IPS-20b (cell line): ENCODE measurements around the gene CPSF2.
"Not testable (repeated sequence)": the region's sequence is repeated elsewhere in the genome, so short reads cannot be mapped to it uniquely, and the experiment has no call there.

ENCODE experiments used
- H3K27ac ChIP-seq: one replicate; pipeline ENCODE4 v1.5.1; 2013; ENCODE audit warnings: low read length
- H3K27me3 ChIP-seq: 2 replicates; pipeline ENCODE4 v1.6.1; 2013; ENCODE audit warnings: mild to moderate bottlenecking, low read length, inconsistent platforms; ENCODE audit not compliant: insufficient read depth
- H3K36me3 ChIP-seq: 2 replicates; pipeline ENCODE4 v1.6.1; 2013; ENCODE audit warnings: low read depth, mild to moderate bottlenecking, inconsistent platforms, low read length, moderate library complexity; ENCODE audit not compliant: insufficient read depth
- H3K4me1 ChIP-seq: 2 replicates; pipeline ENCODE4 v1.6.1; 2013; ENCODE audit warnings: mild to moderate bottlenecking, control low read depth, inconsistent platforms, low read length, moderate library complexity; ENCODE audit not compliant: insufficient read depth
- H3K4me3 ChIP-seq: 2 replicates; pipeline ENCODE4 v1.5.1; 2013; ENCODE audit warnings: mild to moderate bottlenecking, low read length, inconsistent platforms
- H3K9ac ChIP-seq: 2 replicates; pipeline ENCODE4 v1.6.1; 2013; ENCODE audit warnings: low read depth, mild to moderate bottlenecking, inconsistent platforms, low read length, moderate library complexity
- H3K9me3 ChIP-seq: 2 replicates; pipeline ENCODE4 v1.6.1; 2013; ENCODE audit warnings: mild to moderate bottlenecking, low read depth, low read length, inconsistent platforms; ENCODE audit not compliant: insufficient read depth

CPSF2 gene

GRCh38 chr14:92161521-92161920 is 39.8 kb downstream of the CPSF2 start:
- Histone ChIP-seq H3K9ac (no peak overlapping the region), H3K4me1 (no peaks in the 10 kb centered on the region), H3K9me3 (peaks cover 23% of the 10 kb centered on the region), H3K4me3 (no peak overlapping the region), H3K27me3 (no peaks in the 10 kb centered on the region), H3K27ac (no peak overlapping the region), H3K36me3 (peaks cover 96% of the 10 kb centered on the region)

DNA sequence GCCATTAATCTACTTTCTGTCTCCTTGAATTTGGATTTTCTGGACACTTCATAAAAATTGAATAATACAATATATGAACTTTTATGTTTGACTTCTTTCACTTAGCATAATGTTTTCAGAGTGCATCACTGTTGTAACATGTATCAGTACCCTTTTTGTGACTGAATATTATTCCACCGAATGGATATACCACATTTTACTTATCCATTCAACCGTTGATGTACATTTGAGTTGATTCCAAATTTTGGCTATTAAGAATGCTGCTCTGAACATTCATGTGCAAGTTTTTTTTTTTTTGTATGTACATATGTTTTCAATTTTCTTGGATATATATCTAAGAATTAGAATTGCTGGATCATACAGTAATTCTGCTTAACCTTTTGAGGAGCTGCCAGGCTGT is 43.2 kb downstream of the CPSF2 start:
- Histone ChIP-seq H3K36me3 (peaks cover 72% of the 10 kb centered on the region), H3K27ac (no peak overlapping the region), H3K9ac (no peak overlapping the region), H3K4me3 (no peak overlapping the region), H3K27me3 (no peaks in the 10 kb centered on the region), H3K4me1 (no peaks in the 10 kb centered on the region), H3K9me3 (peaks cover 23% of the 10 kb centered on the region)

DNA sequence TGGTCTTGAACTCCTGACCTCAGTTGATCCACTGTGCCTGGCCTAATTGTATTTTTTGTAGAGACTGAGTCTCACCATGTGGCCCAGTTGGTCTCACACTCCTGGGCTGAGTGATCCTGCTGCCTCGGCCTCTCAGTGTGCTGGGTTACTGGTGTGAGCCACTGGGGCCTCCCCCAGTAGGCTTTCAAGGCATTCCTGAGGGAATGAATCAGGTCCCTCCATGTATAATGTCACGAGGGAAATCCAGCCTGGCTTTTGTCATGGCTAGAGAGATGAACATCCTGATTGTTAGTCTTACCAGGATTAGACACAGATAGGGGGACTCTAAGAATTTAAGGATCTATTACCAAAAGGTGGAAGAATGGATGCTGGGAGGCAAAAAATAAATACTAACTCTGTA is 51.9 kb downstream of the CPSF2 start:
- Histone ChIP-seq H3K36me3 (0 out of 2 replicates have a peak, but pooled peaks cover under 1% of the 10 kb centered on the region), H3K27ac (no peak overlapping the region), H3K9ac (no peak overlapping the region), H3K9me3 (no peaks in the 10 kb centered on the region), H3K4me1 (0 out of 2 replicates have a peak, but pooled peaks cover 3% of the 10 kb centered on the region), H3K4me3 (no peak overlapping the region), H3K27me3 (no peaks in the 10 kb centered on the region)

DNA sequence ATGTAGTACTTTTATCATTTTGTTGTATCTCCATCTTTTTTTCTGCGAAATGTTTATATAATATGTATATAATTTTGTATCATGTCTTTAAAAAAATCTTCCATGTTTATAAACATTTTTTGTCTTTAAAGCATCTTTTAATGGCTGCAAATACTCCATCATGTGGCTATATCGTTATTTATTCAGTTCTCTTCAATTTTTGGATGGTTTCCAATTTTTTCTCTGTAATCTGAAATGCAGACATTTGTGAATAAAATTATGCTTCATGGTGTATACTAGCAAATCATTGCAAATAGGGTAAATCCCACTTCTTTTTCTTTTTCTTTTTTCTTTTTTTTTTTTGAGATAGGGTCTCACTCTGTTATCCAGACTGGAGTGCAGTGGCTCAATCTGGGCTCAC is 54.0 kb downstream of the CPSF2 start:
- H3K4me3 ChIP-seq, result no peak overlapping the region
- no peak overlapping the region for H3K27ac ChIP-seq
- no peaks in the 10 kb centered on the region for H3K36me3 ChIP-seq
- no peaks in the 10 kb centered on the region for H3K27me3 ChIP-seq
- H3K9ac ChIP-seq, result no peak overlapping the region
- 0 out of 2 replicates have a peak, but pooled peaks cover 3% of the 10 kb centered on the region for H3K4me1 ChIP-seq
- H3K9me3 ChIP-seq, result no peaks in the 10 kb centered on the region

GRCh38 chr14:92176476-92176875 is 54.7 kb downstream of the CPSF2 start:
- Histone ChIP-seq H3K36me3 (no peaks in the 10 kb centered on the region), H3K4me1 (0 out of 2 replicates have a peak, but pooled peaks cover 3% of the 10 kb centered on the region), H3K9me3 (no peaks in the 10 kb centered on the region), H3K27me3 (no peaks in the 10 kb centered on the region), H3K4me3 (no peak overlapping the region), H3K27ac (no peak overlapping the region), H3K9ac (no peak overlapping the region)

- H3K9me3 ChIP-seq, H3K36me3 ChIP-seq, H3K27ac ChIP-seq, H3K4me1 ChIP-seq, H3K27me3 ChIP-seq, H3K9ac ChIP-seq, H3K4me3 ChIP-seq: not testable (repeated sequence)
Measured at GRCh38 chr14:92179178-92179577, 57.4 kb downstream of the CPSF2 start.

DNA sequence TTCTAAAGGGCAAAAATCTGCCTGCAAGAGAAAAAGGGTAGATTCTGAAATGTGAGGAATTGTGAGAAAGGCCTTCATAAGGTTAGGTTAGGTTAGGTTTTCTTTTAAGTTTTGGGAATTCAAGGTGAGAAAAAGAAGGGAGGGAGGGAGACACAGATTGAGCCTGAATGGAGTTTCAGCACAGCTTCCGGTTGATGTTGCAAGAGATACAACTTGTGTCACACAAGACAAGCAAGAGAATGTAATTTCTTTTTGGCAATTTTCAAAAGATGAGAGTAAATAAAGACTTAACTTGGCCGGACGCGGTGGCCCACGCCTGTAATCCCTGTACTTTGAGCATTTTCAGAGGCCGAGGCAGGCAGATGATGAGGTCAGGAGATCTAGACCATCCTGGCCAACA is 63.8 kb downstream of the CPSF2 start:
- Histone ChIP-seq H3K27ac (no peak overlapping the region), H3K9me3 (peaks cover 10% of the 10 kb centered on the region), H3K27me3 (no peaks in the 10 kb centered on the region), H3K9ac (no peak overlapping the region), H3K36me3 (no peaks in the 10 kb centered on the region), H3K4me3 (no peak overlapping the region), H3K4me1 (no peaks in the 10 kb centered on the region)

DNA sequence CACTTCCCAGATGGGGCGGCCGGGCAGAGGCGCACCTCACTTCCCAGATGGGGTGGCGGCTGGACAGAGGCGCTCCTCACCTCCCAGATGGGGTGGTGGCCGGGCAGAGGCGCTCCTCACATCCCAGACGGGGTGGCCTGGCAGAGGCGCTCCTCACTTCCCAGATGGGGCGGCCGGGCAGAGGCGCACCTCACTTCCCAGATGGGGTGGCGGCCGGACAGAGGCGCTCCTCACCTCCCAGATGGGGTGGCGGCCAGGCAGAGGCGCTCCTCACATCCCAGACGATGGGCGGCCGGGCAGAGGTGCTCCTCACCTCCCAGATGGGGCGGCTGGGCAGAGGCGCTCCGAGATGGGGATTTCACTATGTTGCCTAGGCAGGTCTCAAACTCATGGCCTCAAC is 65.8 kb downstream of the CPSF2 start:
- not testable (repeated sequence) for H3K27me3 ChIP-seq, H3K4me3 ChIP-seq, H3K4me1 ChIP-seq, H3K9ac ChIP-seq, H3K36me3 ChIP-seq, H3K27ac ChIP-seq
- H3K9me3 ChIP-seq, result peaks cover 10% of the 10 kb centered on the region

GRCh38 chr14:92190768-92191167 is 69.0 kb downstream of the CPSF2 start:
- no peak overlapping the region for H3K4me3 ChIP-seq
- no peaks in the 10 kb centered on the region for H3K27me3 ChIP-seq
- no peaks in the 10 kb centered on the region for H3K36me3 ChIP-seq
- peaks cover 10% of the 10 kb centered on the region for H3K9me3 ChIP-seq
- H3K9ac ChIP-seq, result no peak overlapping the region
- no peaks in the 10 kb centered on the region for H3K4me1 ChIP-seq
- no peak overlapping the region for H3K27ac ChIP-seq

GRCh38 chr14:92198804-92199203 is 77.0 kb downstream of the CPSF2 start:
- H3K27me3 ChIP-seq, result peaks cover 11% of the 10 kb centered on the region; the same call in 1 of the 2 replicates
- H3K4me3 ChIP-seq, result no peak overlapping the region
- peaks cover 12% of the 10 kb centered on the region; the same call in 1 of the 2 replicates for H3K4me1 ChIP-seq
- no peak overlapping the region for H3K27ac ChIP-seq
- H3K9me3 ChIP-seq, result no peaks in the 10 kb centered on the region
- H3K36me3 ChIP-seq, result no peaks in the 10 kb centered on the region
- no peak overlapping the region for H3K9ac ChIP-seq

GRCh38 chr14:92199763-92200162 is 78.0 kb downstream of the CPSF2 start:
- Histone ChIP-seq H3K4me3 (peak overlapping the region; percentile 51; the same call in 1 of the 2 replicates), H3K9ac (0 out of 2 replicates have a peak overlapping the region, but pooled peaks have one; percentile 12), H3K4me1 (peaks cover 12% of the 10 kb centered on the region; the same call in 1 of the 2 replicates), H3K27me3 (peaks cover 11% of the 10 kb centered on the region; the same call in 1 of the 2 replicates), H3K27ac (no peak overlapping the region), H3K9me3 (no peaks in the 10 kb centered on the region), H3K36me3 (no peaks in the 10 kb centered on the region)

DNA sequence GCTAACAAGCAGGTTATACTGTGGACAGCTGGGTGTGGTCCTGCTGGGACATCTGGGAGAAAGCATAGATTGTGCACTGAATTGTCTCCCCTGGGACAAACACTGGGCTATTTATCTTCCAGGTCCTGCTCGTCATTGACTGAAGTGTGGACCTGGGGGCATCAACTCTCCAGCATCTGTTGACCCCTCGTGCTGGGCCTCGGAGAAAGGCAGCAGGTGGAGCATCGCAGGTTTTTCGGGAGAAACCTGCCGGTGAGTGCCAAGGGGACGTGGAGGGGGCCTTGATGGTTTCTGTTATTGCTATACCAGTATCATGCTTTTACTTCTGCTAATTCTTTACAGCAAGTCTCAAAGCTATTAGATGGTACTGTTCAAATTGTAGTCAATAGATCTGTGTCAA is 81.3 kb downstream of the CPSF2 start:
- H3K9ac ChIP-seq, result no peak overlapping the region
- no peak overlapping the region for H3K4me3 ChIP-seq
- H3K36me3 ChIP-seq, result no peaks in the 10 kb centered on the region
- peaks cover 11% of the 10 kb centered on the region; the same call in 1 of the 2 replicates for H3K27me3 ChIP-seq
- peaks cover 12% of the 10 kb centered on the region; the same call in 1 of the 2 replicates for H3K4me1 ChIP-seq
- H3K9me3 ChIP-seq, result no peaks in the 10 kb centered on the region
- no peak overlapping the region for H3K27ac ChIP-seq
